H9 (cell line): ENCODE measurements around the gene TMEM178B. TPM values are rescaled to one million over a fixed set of nuclear protein-coding genes. Genes with fewer than 3 reads are reported as not detected.

Experiments
- DNase-seq: peaks from one replicate; pipeline ENCODE4 v3.0.0-alpha.2; 2017
- H2AFZ ChIP-seq: one replicate; pipeline ENCODE4 v1.6.1; 2013; ENCODE audit warnings: mild to moderate bottlenecking, low read length, control low read depth, moderate library complexity
- H2AK5ac ChIP-seq: 2 replicates; pipeline ENCODE4 v1.6.1; 2013; ENCODE audit warnings: low read length, control low read depth, mixed read lengths; ENCODE audit not compliant: insufficient read length
- H2BK120ac ChIP-seq: one replicate; pipeline ENCODE4 v1.6.1; 2013; ENCODE audit warnings: low read depth, mild to moderate bottlenecking, low read length, control low read depth, inconsistent platforms; ENCODE audit not compliant: poor library complexity, severe bottlenecking
- H2BK12ac ChIP-seq: 2 replicates; pipeline ENCODE4 v1.6.1; 2013; ENCODE audit warnings: low read length, control low read depth, mixed read lengths, low read depth; ENCODE audit not compliant: insufficient read length
- H2BK15ac ChIP-seq: 2 replicates; pipeline ENCODE4 v1.6.1; 2013; ENCODE audit warnings: low read depth, low read length, control low read depth
- H2BK20ac ChIP-seq: one replicate; pipeline ENCODE4 v1.6.1; 2013; ENCODE audit warnings: low read depth, mild to moderate bottlenecking, low read length, control low read depth, inconsistent platforms; ENCODE audit not compliant: poor library complexity, severe bottlenecking
- H2BK5ac ChIP-seq: 2 replicates; pipeline ENCODE4 v1.6.1; 2013; ENCODE audit warnings: low read length, control low read depth, mixed read lengths; ENCODE audit not compliant: insufficient read length
- H3K14ac ChIP-seq: 2 replicates; pipeline ENCODE4 v1.6.1; 2013; ENCODE audit warnings: low read length, control low read depth; ENCODE audit not compliant: insufficient read depth
- H3K18ac ChIP-seq: 2 replicates; pipeline ENCODE4 v1.6.1; 2013; ENCODE audit warnings: low read depth, mild to moderate bottlenecking, mixed read lengths, low read length, control low read depth; ENCODE audit not compliant: insufficient read length
- H3K23ac ChIP-seq: 2 replicates; pipeline ENCODE4 v1.6.1; 2013; ENCODE audit warnings: low read length, control low read depth, mixed read lengths, low read depth; ENCODE audit not compliant: insufficient read length
- H3K23me2 ChIP-seq: 2 replicates; pipeline ENCODE4 v1.6.1; 2013; ENCODE audit warnings: low read depth, mild to moderate bottlenecking, mixed read lengths, low read length, control low read depth; ENCODE audit not compliant: insufficient read length, poor library complexity, severe bottlenecking
- H3K27ac ChIP-seq: 2 replicates; pipeline ENCODE4 v1.5.1; 2013; ENCODE audit warnings: low read length, control low read depth, mixed read lengths, low read depth; ENCODE audit not compliant: insufficient read length
- H3K27me3 ChIP-seq: 2 replicates; pipeline ENCODE4 v1.6.1; 2013; ENCODE audit warnings: low read length, control low read depth, inconsistent platforms; ENCODE audit not compliant: insufficient read depth
- H3K4ac ChIP-seq: 2 replicates; pipeline ENCODE4 v1.6.1; 2013; ENCODE audit warnings: low read depth, mild to moderate bottlenecking, control low read depth, inconsistent platforms, low read length, moderate library complexity
- H3K4me1 ChIP-seq: 2 replicates; pipeline ENCODE4 v1.6.1; 2013; ENCODE audit warnings: low read length, control low read depth, inconsistent platforms; ENCODE audit not compliant: insufficient read depth
- H3K4me2 ChIP-seq: 2 replicates; pipeline ENCODE4 v1.6.1; 2013; ENCODE audit warnings: low read length, control low read depth, mixed read lengths; ENCODE audit not compliant: insufficient read length, insufficient read depth
- H3K56ac ChIP-seq: 2 replicates; pipeline ENCODE4 v1.6.1; 2013; ENCODE audit warnings: low read depth, mild to moderate bottlenecking, mixed read lengths, low read length, control low read depth; ENCODE audit not compliant: insufficient read length
- H3K79me1 ChIP-seq: 2 replicates; pipeline ENCODE4 v1.6.1; 2013; ENCODE audit warnings: low read depth, mild to moderate bottlenecking, moderate library complexity, low read length, control low read depth, inconsistent platforms; ENCODE audit not compliant: insufficient read depth, poor library complexity, severe bottlenecking
- H3K79me2 ChIP-seq: 2 replicates; pipeline ENCODE4 v1.6.1; 2013; ENCODE audit warnings: low read length, control low read depth, inconsistent platforms; ENCODE audit not compliant: insufficient read depth
- H3K9ac ChIP-seq: 2 replicates; pipeline ENCODE4 v1.6.1; 2013; ENCODE audit warnings: low read length, control low read depth, mixed read lengths; ENCODE audit not compliant: insufficient read length; ENCODE audit errors: extremely low read depth
- H3K9me3 ChIP-seq: one replicate; pipeline ENCODE4 v1.6.1; 2013; ENCODE audit warnings: low read depth, low read length, inconsistent platforms; ENCODE audit not compliant: control insufficient read depth
- H3T11ph ChIP-seq: one replicate; pipeline ENCODE4 v1.6.1; 2013; ENCODE audit warnings: mild to moderate bottlenecking, low read length, control low read depth, inconsistent platforms
- H4K20me1 ChIP-seq: one replicate; pipeline ENCODE4 v1.6.1; 2013; ENCODE audit not compliant: control insufficient read depth, insufficient read length, insufficient read depth
- H4K5ac ChIP-seq: 2 replicates; pipeline ENCODE4 v1.6.1; 2013; ENCODE audit warnings: low read depth, mild to moderate bottlenecking, mixed read lengths, low read length, control low read depth; ENCODE audit not compliant: insufficient read length
- H4K8ac ChIP-seq: replicated peaks from 2 replicates; pipeline ENCODE4 v1.6.1; 2013; ENCODE audit warnings: low read length, control low read depth, mixed read lengths, low read depth; ENCODE audit not compliant: insufficient read length
- H4K91ac ChIP-seq: 2 replicates; pipeline ENCODE4 v1.6.1; 2013; ENCODE audit warnings: low read depth, mild to moderate bottlenecking, moderate library complexity, mixed read lengths, low read length, control low read depth; ENCODE audit not compliant: insufficient read length
- H3K27ac Mint-ChIP-seq, 3 experiments: 2 replicates in 2 of 3; 3 replicates in 1 of 3; pipeline ENCODE4 v1.8.0; 2020 to 2021; ENCODE audit warnings: mixed read lengths in 3 of 3, mild to moderate bottlenecking in 1 of 3, moderate library complexity in 1 of 3
- H3K27me3 Mint-ChIP-seq: 2 replicates; pipeline ENCODE4 v1.8.0; 2021; ENCODE audit warnings: low read depth, mild to moderate bottlenecking, moderate library complexity, mixed read lengths
- H3K36me3 Mint-ChIP-seq, 3 experiments: 2 replicates in 2 of 3; 3 replicates in 1 of 3; pipeline ENCODE4 v1.8.0; 2020 to 2021; ENCODE audit warnings: low read depth in 3 of 3, mixed read lengths in 3 of 3; ENCODE audit not compliant: insufficient read depth in 1 of 3
- H3K4me1 Mint-ChIP-seq, 2 experiments: 2 replicates each; pipeline ENCODE4 v1.8.0; 2020; ENCODE audit warnings: mixed read lengths in 2 of 2
- H3K4me3 Mint-ChIP-seq, 2 experiments: 2 replicates in 1 of 2; 3 replicates in 1 of 2; pipeline ENCODE4 v1.8.0; 2020 to 2021; ENCODE audit warnings: mild to moderate bottlenecking in 2 of 2, mixed read lengths in 2 of 2, moderate library complexity in 1 of 2
- H3K9me3 Mint-ChIP-seq, 2 experiments: 2 replicates in 1 of 2; 3 replicates in 1 of 2; pipeline ENCODE4 v1.8.0; 2020; ENCODE audit warnings: mild to moderate bottlenecking in 2 of 2, mixed read lengths in 2 of 2, moderate library complexity in 1 of 2
- WGBS: extraction: QIAGEN DNeasy Blood & Tissue Kit; methylation state at CpG from one replicate; pipeline ENCODE4 v1.1.7; 2013; ENCODE audit warnings: missing lambda C conversion rate, low lambda C conversion rate, mixed read lengths; ENCODE audit not compliant: insufficient read length; ENCODE audit errors: extremely low coverage; 5-methylcytosine and 5-hydroxymethylcytosine counted together
- total RNA-seq: library from RNA; stranded (reverse); gene quantifications from 2 replicates; pipeline ENCODE4 v1.2.1, GENCODE V29; 2021
- TF ChIP-seq, protein P1 (sequence below): fragments of 200-600 bp; sonication (generic); conservative IDR thresholded peaks from 3 replicates; pipeline ENCODE4 v1.8.0; 2021; ENCODE audit warnings: antibody characterized with exemption, mild to moderate bottlenecking

TMEM178B gene
- total RNA-seq, 1 experiment from 2014 or later, result 11.3 TPM

DNA sequence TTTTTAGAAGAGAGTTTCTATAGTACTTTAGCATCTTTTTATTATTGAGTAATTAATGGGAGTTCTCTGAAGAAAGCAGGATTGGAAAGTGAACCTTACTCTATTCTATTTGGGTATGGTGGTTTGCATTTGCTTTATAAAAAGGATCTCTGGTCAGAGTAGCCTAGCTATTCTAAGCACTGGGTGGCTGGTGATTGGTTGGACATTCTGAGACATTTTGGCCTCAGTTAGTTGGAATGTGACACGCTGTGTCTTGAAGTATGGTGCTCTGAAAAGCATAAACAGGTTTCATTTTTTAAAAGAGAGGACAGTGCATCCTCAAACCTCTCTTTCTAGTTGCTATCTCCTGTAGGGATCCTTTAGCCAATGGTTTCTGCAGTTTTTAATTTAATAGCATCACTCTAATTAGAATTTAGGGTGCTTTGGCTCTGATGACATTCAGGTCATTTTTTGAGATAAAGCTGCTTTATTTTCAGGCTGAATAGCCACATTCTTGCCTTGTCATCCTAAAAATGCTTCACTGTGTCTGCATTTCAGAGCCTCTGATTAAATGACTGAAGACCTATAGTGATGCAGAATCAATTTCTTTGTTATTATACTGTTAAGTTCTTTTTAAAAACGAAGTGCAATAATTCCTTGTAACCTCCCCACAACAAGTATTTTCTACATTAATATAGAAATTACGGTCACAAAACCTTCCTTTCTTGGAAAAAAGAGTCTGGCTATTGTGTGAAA is 20.6 kb downstream of the TMEM178B start:
- Histone ChIP-seq H3K9ac (no peak overlapping the region), H3T11ph (no peak overlapping the region), H3K23me2 (no peaks in the 10 kb centered on the region), H3K79me1 (no peaks in the 10 kb centered on the region), H4K8ac (no peak overlapping the region), H4K91ac (no peak overlapping the region), H3K9me3 (no peaks in the 10 kb centered on the region), H2BK12ac (no peak overlapping the region), H3K14ac (no peak overlapping the region), H2AK5ac (no peak overlapping the region), H2BK120ac (no peak overlapping the region), H3K79me2 (no peaks in the 10 kb centered on the region), H4K5ac (no peak overlapping the region), H3K4ac (no peak overlapping the region), H2AFZ (no peak overlapping the region), H3K4me2 (peak overlapping the region; percentile 24), H3K23ac (no peak overlapping the region), H3K27ac (no peak overlapping the region), H2BK15ac (no peak overlapping the region), H3K18ac (no peak overlapping the region), H2BK5ac (no peak overlapping the region), H3K27me3 (no peaks in the 10 kb centered on the region), H3K56ac (no peak overlapping the region), H3K4me1 (peaks cover 14% of the 10 kb centered on the region), H2BK20ac (no peak overlapping the region), H4K20me1 (no peaks in the 10 kb centered on the region)
- H3K27me3 Mint-ChIP-seq, result no peaks in the 10 kb centered on the region
- H3K27ac Mint-ChIP-seq, result peak overlapping the region in 1 of 3 experiments; percentile 50; a peak in 2 of 7 replicates
- no CpG with 5 or more reads among the region's 3 CpGs for WGBS
- TF ChIP-seq, protein P1, sequence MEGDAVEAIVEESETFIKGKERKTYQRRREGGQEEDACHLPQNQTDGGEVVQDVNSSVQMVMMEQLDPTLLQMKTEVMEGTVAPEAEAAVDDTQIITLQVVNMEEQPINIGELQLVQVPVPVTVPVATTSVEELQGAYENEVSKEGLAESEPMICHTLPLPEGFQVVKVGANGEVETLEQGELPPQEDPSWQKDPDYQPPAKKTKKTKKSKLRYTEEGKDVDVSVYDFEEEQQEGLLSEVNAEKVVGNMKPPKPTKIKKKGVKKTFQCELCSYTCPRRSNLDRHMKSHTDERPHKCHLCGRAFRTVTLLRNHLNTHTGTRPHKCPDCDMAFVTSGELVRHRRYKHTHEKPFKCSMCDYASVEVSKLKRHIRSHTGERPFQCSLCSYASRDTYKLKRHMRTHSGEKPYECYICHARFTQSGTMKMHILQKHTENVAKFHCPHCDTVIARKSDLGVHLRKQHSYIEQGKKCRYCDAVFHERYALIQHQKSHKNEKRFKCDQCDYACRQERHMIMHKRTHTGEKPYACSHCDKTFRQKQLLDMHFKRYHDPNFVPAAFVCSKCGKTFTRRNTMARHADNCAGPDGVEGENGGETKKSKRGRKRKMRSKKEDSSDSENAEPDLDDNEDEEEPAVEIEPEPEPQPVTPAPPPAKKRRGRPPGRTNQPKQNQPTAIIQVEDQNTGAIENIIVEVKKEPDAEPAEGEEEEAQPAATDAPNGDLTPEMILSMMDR, result no peak
- no peaks in the 10 kb centered on the region; a peak in 1 of 7 replicates for H3K36me3 Mint-ChIP-seq
- peaks cover 3% of the 10 kb centered on the region in 2 experiments; a peak in 2 of 4 replicates for H3K4me1 Mint-ChIP-seq
- DNase-seq, result no peak
- no peaks in the 10 kb centered on the region for H3K9me3 Mint-ChIP-seq
- H3K4me3 Mint-ChIP-seq, result no peak overlapping the region
